Measurements from ENCODE around the gene GALNT2. TPM values are rescaled to one million over a fixed set of nuclear protein-coding genes. Genes with fewer than 3 reads are reported as not detected.

Gene GALNT2
- total and polyA plus RNA-seq, 4 experiments from 2014 or later: 11.5 to 20.9 (median 15.8) TPM

DNA sequence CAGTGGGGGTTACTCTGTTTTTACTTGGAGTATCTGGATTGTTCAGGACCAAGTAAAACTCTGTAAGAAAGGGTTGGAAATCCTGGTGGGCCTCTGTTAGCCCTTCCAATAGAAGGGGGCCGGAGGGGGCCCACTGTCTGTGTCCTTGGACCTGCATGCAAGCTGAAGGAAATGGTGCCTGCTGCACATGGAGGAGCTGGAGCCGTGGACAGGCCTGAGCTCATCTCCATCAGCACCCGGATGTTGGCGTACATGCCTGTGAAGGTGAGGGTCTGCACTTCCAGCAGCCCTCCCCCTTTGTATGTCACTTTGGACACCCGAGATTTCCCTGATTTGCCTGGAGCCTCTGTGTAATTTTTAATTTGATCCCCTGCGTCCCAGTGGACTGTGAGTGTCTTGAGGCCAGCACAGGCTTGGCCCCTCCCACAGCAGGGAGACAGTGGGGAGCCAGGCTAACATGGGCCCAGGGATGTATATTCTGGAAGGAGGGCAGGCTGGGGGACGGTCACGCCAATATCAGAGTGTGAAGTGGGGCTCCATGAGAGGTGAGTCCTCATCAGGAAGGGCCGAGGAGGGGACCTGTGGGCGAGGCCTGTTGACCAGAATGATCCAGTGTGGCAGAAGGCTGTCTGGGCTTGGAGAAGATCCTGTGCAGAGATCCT is 16.8 kb downstream of the GALNT2 start:
- no peak overlapping the region for H3K27ac ChIP-seq (ENCODE audit: low read depth, low read length)
- no peaks in the 10 kb centered on the region for H3K27me3 ChIP-seq (ENCODE audit: insufficient read depth, low read length)
- peaks cover 16% of the 10 kb centered on the region for H3K4me1 ChIP-seq (ENCODE audit: insufficient read depth, low read length)
- intact Hi-C loops (cut with micrococcal nuclease): no loop called here
- no peaks in the 10 kb centered on the region for H3K9me3 ChIP-seq (ENCODE audit: control insufficient read depth in 1 of 2, low read length in 2 of 2)
- POLR2A ChIA-PET (ENCODE audit: partially characterized antibody): no interaction called here
- no peaks in the 10 kb centered on the region for H3K27me3 Mint-ChIP-seq
- CTCF ChIA-PET (ENCODE audit: partially characterized antibody): no interaction called here
- H3K4me3 ChIP-seq (ENCODE audit: low read length in 2 of 2): no peak overlapping the region
- peak overlapping the region in 4 of 8 donors; percentile 3 to 52 (median 34) for H3K4me3 Mint-ChIP-seq
- no peaks in the 10 kb centered on the region for H3K36me3 Mint-ChIP-seq
- H3K27ac Mint-ChIP-seq: peak overlapping the region in 5 of 7 donors; percentile 9 to 76 (median 28)
- no peaks in the 10 kb centered on the region for H3K36me3 ChIP-seq (ENCODE audit: insufficient read depth, low read length)
- peaks cover 25 to 66% (median 45%) of the 10 kb centered on the region in 4 donors for H3K4me1 Mint-ChIP-seq
- H3K9me3 Mint-ChIP-seq: peaks cover 0 to 3% (median 0%) of the 10 kb centered on the region in 8 donors
- no peak for DNase-seq

DNA sequence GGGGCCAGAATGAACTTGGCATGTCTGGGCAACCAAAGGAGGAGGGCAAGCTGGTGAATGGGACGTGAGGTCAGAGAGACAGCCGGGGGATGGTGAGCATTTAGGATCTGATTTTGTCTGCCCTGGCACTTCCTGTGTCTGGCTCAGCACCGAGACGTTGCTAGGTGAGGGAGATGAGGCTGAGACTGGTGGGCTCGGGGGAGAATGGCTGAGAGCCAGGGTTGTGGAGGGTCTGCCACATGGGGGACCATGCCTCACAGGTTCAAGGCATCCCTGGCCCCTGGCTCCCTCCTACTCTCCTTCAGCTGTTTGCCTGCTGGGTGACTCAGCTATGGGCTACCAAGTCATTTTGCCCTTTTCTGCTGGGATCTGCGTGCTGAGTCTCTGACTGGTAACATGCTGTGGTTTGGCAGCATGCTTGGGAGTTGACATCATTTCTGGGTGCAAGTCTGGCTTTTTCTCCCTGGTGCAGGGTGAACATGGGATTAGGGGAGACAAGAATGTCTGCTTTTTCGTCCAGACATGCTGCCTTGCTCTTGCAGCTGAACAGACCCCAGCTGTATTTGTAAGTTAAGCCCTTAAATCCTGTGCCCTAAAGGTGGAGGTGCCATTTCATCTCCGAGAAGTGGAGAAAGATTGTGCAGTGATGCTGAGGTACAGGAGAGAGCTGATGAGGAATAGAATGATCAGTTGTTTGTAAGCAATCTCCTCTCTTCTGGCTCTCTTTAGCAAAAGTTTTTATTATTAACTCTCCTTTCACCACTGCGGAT is 17.6 kb downstream of the GALNT2 start:
- peak overlapping the region in 3 of 7 donors; percentile 9 to 76 (median 69) for H3K27ac Mint-ChIP-seq
- H3K4me3 Mint-ChIP-seq: peak overlapping the region in 4 of 8 donors; percentile 3 to 52 (median 34)
- intact Hi-C loops (cut with micrococcal nuclease): no loop called here
- H3K27me3 ChIP-seq (ENCODE audit: insufficient read depth, low read length): no peaks in the 10 kb centered on the region
- no peaks in the 10 kb centered on the region for H3K27me3 Mint-ChIP-seq
- no peaks in the 10 kb centered on the region for H3K9me3 ChIP-seq (ENCODE audit: control insufficient read depth in 1 of 2, low read length in 2 of 2)
- H3K4me3 ChIP-seq (ENCODE audit: low read length in 2 of 2): no peak overlapping the region
- peaks cover 2 to 5% of the 10 kb centered on the region in 2 donors for H3K36me3 Mint-ChIP-seq
- no peak for DNase-seq
- CTCF ChIA-PET (ENCODE audit: partially characterized antibody): no interaction called here
- H3K4me1 Mint-ChIP-seq: peaks cover 27 to 70% (median 47%) of the 10 kb centered on the region in 4 donors
- POLR2A ChIA-PET (ENCODE audit: partially characterized antibody): no interaction called here
- H3K9me3 Mint-ChIP-seq: peaks cover 0 to 3% (median 0%) of the 10 kb centered on the region in 8 donors
- H3K4me1 ChIP-seq (ENCODE audit: insufficient read depth, low read length): peaks cover 16% of the 10 kb centered on the region
- H3K36me3 ChIP-seq (ENCODE audit: insufficient read depth, low read length): peaks cover 4% of the 10 kb centered on the region
- no peak overlapping the region for H3K27ac ChIP-seq (ENCODE audit: low read depth, low read length)

GRCh38 chr1:230085178-230085515 is 18.1 kb downstream of the GALNT2 start:
- H3K27ac Mint-ChIP-seq: peak overlapping the region in 1 of 7 donors; percentile 22

DNA sequence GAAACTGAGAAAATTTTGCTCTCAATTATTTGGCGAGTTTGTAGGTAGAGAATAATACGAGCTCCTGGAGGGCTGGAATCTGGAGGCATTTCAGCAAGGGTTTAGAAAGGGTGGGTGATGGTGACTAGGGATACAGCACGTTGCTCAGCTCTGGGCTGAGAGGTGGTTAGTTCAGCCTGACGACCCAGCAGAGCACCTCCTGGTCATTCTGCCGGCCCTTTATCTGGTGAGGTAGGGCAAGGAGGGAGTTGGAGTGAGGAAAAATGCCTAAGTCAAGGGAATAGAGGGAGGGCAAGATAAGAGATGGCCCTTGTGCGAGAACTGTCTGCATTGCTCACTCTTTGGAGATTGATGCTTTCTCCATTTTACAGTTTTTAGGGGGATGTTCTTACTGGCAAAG is 19.1 kb downstream of the GALNT2 start:
- DNase-seq: no peak
- Histone ChIP-seq H3K4me1 (ENCODE audit: insufficient read depth, low read length) (peaks cover 16% of the 10 kb centered on the region), H3K27me3 (ENCODE audit: insufficient read depth, low read length) (no peaks in the 10 kb centered on the region), H3K9me3 (ENCODE audit: control insufficient read depth in 1 of 2, low read length in 2 of 2) (no peaks in the 10 kb centered on the region), H3K27ac (ENCODE audit: low read depth, low read length) (no peak overlapping the region), H3K4me3 (ENCODE audit: low read length in 2 of 2) (no peak overlapping the region), H3K36me3 (ENCODE audit: insufficient read depth, low read length) (peaks cover 5% of the 10 kb centered on the region)
- Mint-ChIP-seq H3K27me3 (no peaks in the 10 kb centered on the region), H3K4me1 (peaks cover 28 to 68% (median 46%) of the 10 kb centered on the region in 4 donors), H3K4me3 (no peak overlapping the region), H3K36me3 (peaks cover 13 to 15% of the 10 kb centered on the region in 2 donors), H3K27ac (peak overlapping the region in 2 of 7 donors; percentile 41 to 47), H3K9me3 (peaks cover 0 to 3% (median 0%) of the 10 kb centered on the region in 8 donors)
- intact Hi-C loops (cut with micrococcal nuclease): no loop called here
- ChIA-PET POLR2A (ENCODE audit: partially characterized antibody) (no interaction called here), CTCF (ENCODE audit: partially characterized antibody) (no interaction called here)

More at GRCh38 chr1:230085178-230085515, 18.1 kb downstream of the GALNT2 start:
- Histone ChIP-seq H3K4me3 (ENCODE audit: low read length in 2 of 2) (no peak overlapping the region), H3K36me3 (ENCODE audit: insufficient read depth, low read length) (peaks cover 5% of the 10 kb centered on the region), H3K27me3 (ENCODE audit: insufficient read depth, low read length) (no peaks in the 10 kb centered on the region), H3K4me1 (ENCODE audit: insufficient read depth, low read length) (peaks cover 16% of the 10 kb centered on the region), H3K27ac (ENCODE audit: low read depth, low read length) (no peak overlapping the region), H3K9me3 (ENCODE audit: control insufficient read depth in 1 of 2, low read length in 2 of 2) (no peaks in the 10 kb centered on the region)
- ChIA-PET CTCF (ENCODE audit: partially characterized antibody) (no interaction called here), POLR2A (ENCODE audit: partially characterized antibody) (no interaction called here)
- Mint-ChIP-seq H3K4me3 (no peak overlapping the region), H3K27me3 (no peaks in the 10 kb centered on the region), H3K9me3 (peaks cover 0 to 3% (median 0%) of the 10 kb centered on the region in 8 donors), H3K4me1 (peaks cover 28 to 66% (median 44%) of the 10 kb centered on the region in 4 donors), H3K36me3 (peaks cover 8 to 10% of the 10 kb centered on the region in 2 donors)
- intact Hi-C loops (cut with micrococcal nuclease): no loop called here
- DNase-seq: no peak

DNA sequence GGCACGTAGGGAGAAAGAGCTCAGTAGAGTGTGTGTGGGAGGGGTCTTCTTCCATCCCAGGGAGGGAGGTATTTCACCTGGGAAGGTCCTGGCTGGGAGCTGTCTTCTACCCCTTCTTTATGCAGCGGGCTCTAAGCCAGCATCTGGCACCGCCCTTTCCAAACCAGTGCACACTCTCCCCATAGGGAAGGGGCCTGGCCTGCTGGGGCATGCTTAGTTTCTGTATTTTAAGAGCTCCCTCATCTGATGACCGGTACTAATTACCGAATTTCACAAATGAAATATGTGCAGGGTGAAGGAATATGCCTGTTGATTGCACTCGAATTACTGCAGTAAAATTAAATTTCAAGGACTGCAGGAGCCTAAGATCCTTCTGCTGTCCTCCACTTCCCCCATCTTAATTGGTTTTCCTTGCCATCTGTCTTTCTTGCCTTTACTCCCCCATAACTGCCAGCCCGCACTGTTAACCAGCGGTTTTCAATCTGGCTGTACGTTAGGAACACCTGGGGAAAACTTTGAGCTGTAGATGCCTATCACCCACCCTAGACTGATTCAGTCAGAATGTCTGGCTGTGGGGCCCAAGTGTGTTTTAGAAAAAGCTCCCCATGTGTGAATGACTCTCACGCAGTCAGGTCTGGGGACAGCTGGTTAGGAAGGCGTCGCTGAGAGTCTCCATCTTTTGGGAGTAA is 20.1 kb downstream of the GALNT2 start:
- peaks cover 16 to 22% of the 10 kb centered on the region in 2 donors for H3K36me3 Mint-ChIP-seq
- intact Hi-C loops (cut with micrococcal nuclease): no loop called here
- peaks cover 0 to 3% (median 0%) of the 10 kb centered on the region in 8 donors for H3K9me3 Mint-ChIP-seq
- Histone ChIP-seq H3K27ac (ENCODE audit: low read depth, low read length) (no peak overlapping the region), H3K9me3 (ENCODE audit: control insufficient read depth in 1 of 2, low read length in 2 of 2) (no peaks in the 10 kb centered on the region), H3K4me1 (ENCODE audit: insufficient read depth, low read length) (peaks cover 16% of the 10 kb centered on the region), H3K36me3 (ENCODE audit: insufficient read depth, low read length) (peaks cover 5% of the 10 kb centered on the region), H3K4me3 (ENCODE audit: low read length in 2 of 2) (no peak overlapping the region), H3K27me3 (ENCODE audit: insufficient read depth, low read length) (no peaks in the 10 kb centered on the region)
- ChIA-PET CTCF (ENCODE audit: partially characterized antibody) (no interaction called here), POLR2A (ENCODE audit: partially characterized antibody) (no interaction called here)
- peaks cover 23 to 59% (median 44%) of the 10 kb centered on the region in 4 donors for H3K4me1 Mint-ChIP-seq
- no peaks in the 10 kb centered on the region for H3K27me3 Mint-ChIP-seq
- H3K4me3 Mint-ChIP-seq: no peak overlapping the region
- no peak for DNase-seq
- H3K27ac Mint-ChIP-seq: peak overlapping the region in 4 of 7 donors; percentile 29 to 47 (median 36)

- H3K4me1 ChIP-seq (ENCODE audit: insufficient read depth, low read length): peaks cover 16% of the 10 kb centered on the region
- H3K9me3 ChIP-seq (ENCODE audit: control insufficient read depth in 1 of 2, low read length in 2 of 2): no peaks in the 10 kb centered on the region
- Mint-ChIP-seq H3K27me3 (no peaks in the 10 kb centered on the region), H3K36me3 (peaks cover 16 to 26% of the 10 kb centered on the region in 2 donors), H3K4me1 (peaks cover 21 to 55% (median 39%) of the 10 kb centered on the region in 4 donors), H3K9me3 (peaks cover 0 to 2% (median 0%) of the 10 kb centered on the region in 8 donors), H3K4me3 (no peak overlapping the region), H3K27ac (peak overlapping the region in 1 of 7 donors; percentile 47)
- DNase-seq: no peak
- peaks cover 5% of the 10 kb centered on the region for H3K36me3 ChIP-seq (ENCODE audit: insufficient read depth, low read length)
- intact Hi-C loops (cut with micrococcal nuclease): no loop called here
- no peak overlapping the region for H3K4me3 ChIP-seq (ENCODE audit: low read length in 2 of 2)
- H3K27ac ChIP-seq (ENCODE audit: low read depth, low read length): no peak overlapping the region
- POLR2A ChIA-PET (ENCODE audit: partially characterized antibody): no interaction called here
- H3K27me3 ChIP-seq (ENCODE audit: insufficient read depth, low read length): no peaks in the 10 kb centered on the region
- CTCF ChIA-PET (ENCODE audit: partially characterized antibody): no interaction called here
Measured at GRCh38 chr1:230087717-230088105, 20.7 kb downstream of the GALNT2 start.

GRCh38 chr1:230090194-230090711 is 23.2 kb downstream of the GALNT2 start:
- H3K4me1 Mint-ChIP-seq: peaks cover 10 to 36% (median 26%) of the 10 kb centered on the region in 4 donors
- POLR2A ChIA-PET (ENCODE audit: partially characterized antibody): no interaction called here
- H3K36me3 Mint-ChIP-seq: peaks cover 16 to 32% of the 10 kb centered on the region in 2 donors

More at GRCh38 chr1:230090194-230090711, 23.2 kb downstream of the GALNT2 start:
- CTCF ChIA-PET (ENCODE audit: partially characterized antibody): no interaction called here
- Histone ChIP-seq H3K4me3 (ENCODE audit: low read length in 2 of 2) (no peak overlapping the region), H3K4me1 (ENCODE audit: insufficient read depth, low read length) (no peaks in the 10 kb centered on the region), H3K9me3 (ENCODE audit: control insufficient read depth in 1 of 2, low read length in 2 of 2) (no peaks in the 10 kb centered on the region), H3K27ac (ENCODE audit: low read depth, low read length) (no peak overlapping the region), H3K36me3 (ENCODE audit: insufficient read depth, low read length) (peaks cover 5% of the 10 kb centered on the region), H3K27me3 (ENCODE audit: insufficient read depth, low read length) (no peaks in the 10 kb centered on the region)
- no peak overlapping the region for H3K4me3 Mint-ChIP-seq
- no peak for DNase-seq
- H3K9me3 Mint-ChIP-seq: no peaks in the 10 kb centered on the region
- H3K27me3 Mint-ChIP-seq: no peaks in the 10 kb centered on the region
- H3K27ac Mint-ChIP-seq: peak overlapping the region in 1 of 7 donors; percentile 44
- intact Hi-C loops (cut with micrococcal nuclease): no loop called here

Measured in CD4-positive, alpha-beta memory T cell (primary cell).